ENCODE measurements around the gene BICD1.

BICD1 gene

GRCh38 chr12:32303174-32303549 is 196.5 kb downstream of the BICD1 start:
- Histone ChIP-seq H3K4me1 (ENCODE audit: control insufficient read depth, insufficient read depth, low read length, poor library complexity, severe bottlenecking) (no peaks in the 10 kb centered on the region), H3K27me3 (replicated peaks; ENCODE audit: control insufficient read depth, insufficient read depth, low read length, poor library complexity, severe bottlenecking) (no peaks in the 10 kb centered on the region), H3K36me3 (ENCODE audit: control insufficient read depth, insufficient read depth, low read length) (no peaks in the 10 kb centered on the region), H3K9me3 (ENCODE audit: control insufficient read depth, low read length) (no peaks in the 10 kb centered on the region), H3K27ac (ENCODE audit: insufficient read depth, low read length, poor library complexity, severe bottlenecking) (no peak overlapping the region), H3K4me3 (ENCODE audit: insufficient read depth, low read depth, low read length, poor library complexity, severe bottlenecking) (no peak overlapping the region)
- no peak for DNase-seq

- H3K36me3 ChIP-seq (ENCODE audit: control insufficient read depth, insufficient read depth, low read length) = no peaks in the 10 kb centered on the region
- no peak overlapping the region for H3K4me3 ChIP-seq (ENCODE audit: insufficient read depth, low read depth, low read length, poor library complexity, severe bottlenecking)
- H3K27me3 ChIP-seq (replicated peaks; ENCODE audit: control insufficient read depth, insufficient read depth, low read length, poor library complexity, severe bottlenecking) = no peaks in the 10 kb centered on the region
- H3K27ac ChIP-seq (ENCODE audit: insufficient read depth, low read length, poor library complexity, severe bottlenecking) = no peak overlapping the region
- H3K4me1 ChIP-seq (ENCODE audit: control insufficient read depth, insufficient read depth, low read length, poor library complexity, severe bottlenecking) = no peaks in the 10 kb centered on the region
- no peak for DNase-seq
- no peaks in the 10 kb centered on the region for H3K9me3 ChIP-seq (ENCODE audit: control insufficient read depth, low read length)
Observed at GRCh38 chr12:32305163-32305562, 198.5 kb downstream of the BICD1 start.

GRCh38 chr12:32307326-32307725 is 200.7 kb downstream of the BICD1 start:
- no peak for DNase-seq
- H3K36me3 ChIP-seq (ENCODE audit: control insufficient read depth, insufficient read depth, low read length) = no peaks in the 10 kb centered on the region
- H3K27me3 ChIP-seq (replicated peaks; ENCODE audit: control insufficient read depth, insufficient read depth, low read length, poor library complexity, severe bottlenecking) = no peaks in the 10 kb centered on the region
- no peaks in the 10 kb centered on the region for H3K4me1 ChIP-seq (ENCODE audit: control insufficient read depth, insufficient read depth, low read length, poor library complexity, severe bottlenecking)
- H3K9me3 ChIP-seq (ENCODE audit: control insufficient read depth, low read length) = no peaks in the 10 kb centered on the region
- no peak overlapping the region for H3K27ac ChIP-seq (ENCODE audit: insufficient read depth, low read length, poor library complexity, severe bottlenecking)
- H3K4me3 ChIP-seq (ENCODE audit: insufficient read depth, low read depth, low read length, poor library complexity, severe bottlenecking) = no peak overlapping the region

- no peaks in the 10 kb centered on the region for H3K27me3 ChIP-seq (replicated peaks; ENCODE audit: control insufficient read depth, insufficient read depth, low read length, poor library complexity, severe bottlenecking)
- no peaks in the 10 kb centered on the region for H3K9me3 ChIP-seq (ENCODE audit: control insufficient read depth, low read length)
- no peak for DNase-seq
- no peak overlapping the region for H3K27ac ChIP-seq (ENCODE audit: insufficient read depth, low read length, poor library complexity, severe bottlenecking)
- no peaks in the 10 kb centered on the region for H3K4me1 ChIP-seq (ENCODE audit: control insufficient read depth, insufficient read depth, low read length, poor library complexity, severe bottlenecking)
- H3K4me3 ChIP-seq (ENCODE audit: insufficient read depth, low read depth, low read length, poor library complexity, severe bottlenecking) = no peak overlapping the region
- H3K36me3 ChIP-seq (ENCODE audit: control insufficient read depth, insufficient read depth, low read length) = no peaks in the 10 kb centered on the region
Observed at GRCh38 chr12:32309811-32310736, 203.4 kb downstream of the BICD1 start.

DNA sequence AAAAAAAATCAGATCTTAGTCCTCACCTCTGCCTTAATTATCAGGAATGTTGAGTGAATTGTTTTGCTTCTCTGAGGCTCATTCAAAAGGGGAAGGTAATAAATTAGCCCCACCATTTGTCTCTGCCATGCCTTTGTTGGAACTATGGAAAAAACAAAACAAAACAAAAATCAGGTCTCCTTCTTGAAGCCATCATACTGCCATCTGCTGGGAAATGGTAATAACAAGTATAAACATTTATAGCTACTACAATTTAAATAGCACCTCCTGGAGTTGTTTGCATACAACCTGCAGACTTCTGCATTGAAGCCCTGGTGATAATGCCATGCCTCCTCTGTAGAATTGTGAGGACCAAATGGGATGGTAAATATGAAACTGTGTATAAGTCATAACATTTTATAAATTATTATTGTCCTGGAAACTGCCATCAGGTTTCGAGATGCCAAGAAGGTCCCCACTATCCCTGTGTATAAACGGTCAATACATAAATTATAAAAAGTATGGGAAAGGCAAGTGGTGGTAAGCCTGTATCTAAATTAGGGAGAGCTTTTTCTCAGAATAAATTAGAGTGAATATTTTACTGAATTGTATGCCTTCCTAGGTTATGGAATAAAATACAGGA is 205.5 kb downstream of the BICD1 start:
- H3K9me3 ChIP-seq (ENCODE audit: control insufficient read depth, low read length) = no peaks in the 10 kb centered on the region
- no peak overlapping the region for H3K4me3 ChIP-seq (ENCODE audit: insufficient read depth, low read depth, low read length, poor library complexity, severe bottlenecking)
- H3K4me1 ChIP-seq (ENCODE audit: control insufficient read depth, insufficient read depth, low read length, poor library complexity, severe bottlenecking) = no peaks in the 10 kb centered on the region
- no peak overlapping the region for H3K27ac ChIP-seq (ENCODE audit: insufficient read depth, low read length, poor library complexity, severe bottlenecking)
- DNase-seq = no peak
- no peaks in the 10 kb centered on the region for H3K36me3 ChIP-seq (ENCODE audit: control insufficient read depth, insufficient read depth, low read length)
- no peaks in the 10 kb centered on the region for H3K27me3 ChIP-seq (replicated peaks; ENCODE audit: control insufficient read depth, insufficient read depth, low read length, poor library complexity, severe bottlenecking)

- Histone ChIP-seq H3K4me1 (ENCODE audit: control insufficient read depth, insufficient read depth, low read length, poor library complexity, severe bottlenecking) (no peaks in the 10 kb centered on the region), H3K36me3 (ENCODE audit: control insufficient read depth, insufficient read depth, low read length) (no peaks in the 10 kb centered on the region), H3K27me3 (replicated peaks; ENCODE audit: control insufficient read depth, insufficient read depth, low read length, poor library complexity, severe bottlenecking) (no peaks in the 10 kb centered on the region), H3K4me3 (ENCODE audit: insufficient read depth, low read depth, low read length, poor library complexity, severe bottlenecking) (no peak overlapping the region), H3K9me3 (ENCODE audit: control insufficient read depth, low read length) (no peaks in the 10 kb centered on the region), H3K27ac (ENCODE audit: insufficient read depth, low read length, poor library complexity, severe bottlenecking) (no peak overlapping the region)
- DNase-seq = no peak
Observed at GRCh38 chr12:32322354-32322753, 215.7 kb downstream of the BICD1 start.

DNA sequence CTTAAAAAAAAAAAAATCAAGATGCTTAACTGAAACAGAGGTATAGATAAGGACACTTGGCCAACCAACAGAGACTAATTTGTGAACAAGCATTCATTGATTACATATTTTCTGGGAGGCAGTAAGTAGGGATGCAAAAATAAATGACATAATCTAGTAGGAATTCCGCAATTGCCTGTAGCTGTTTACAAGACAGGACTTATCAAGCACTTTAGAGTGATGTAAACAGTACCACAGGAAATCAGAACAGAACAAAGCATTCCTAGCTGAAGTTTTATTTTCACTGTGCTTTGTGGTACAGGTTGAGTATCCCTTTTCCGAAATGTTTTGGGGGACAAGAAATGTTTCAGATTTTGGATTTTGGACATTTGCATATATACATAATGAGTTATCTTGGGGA is 224.5 kb downstream of the BICD1 start:
- Histone ChIP-seq H3K9me3 (ENCODE audit: control insufficient read depth, low read length) (no peaks in the 10 kb centered on the region), H3K27me3 (replicated peaks; ENCODE audit: control insufficient read depth, insufficient read depth, low read length, poor library complexity, severe bottlenecking) (no peaks in the 10 kb centered on the region), H3K4me1 (ENCODE audit: control insufficient read depth, insufficient read depth, low read length, poor library complexity, severe bottlenecking) (no peaks in the 10 kb centered on the region), H3K36me3 (ENCODE audit: control insufficient read depth, insufficient read depth, low read length) (no peaks in the 10 kb centered on the region), H3K4me3 (ENCODE audit: insufficient read depth, low read depth, low read length, poor library complexity, severe bottlenecking) (no peak overlapping the region), H3K27ac (ENCODE audit: insufficient read depth, low read length, poor library complexity, severe bottlenecking) (no peak overlapping the region)
- no peak for DNase-seq

DNA sequence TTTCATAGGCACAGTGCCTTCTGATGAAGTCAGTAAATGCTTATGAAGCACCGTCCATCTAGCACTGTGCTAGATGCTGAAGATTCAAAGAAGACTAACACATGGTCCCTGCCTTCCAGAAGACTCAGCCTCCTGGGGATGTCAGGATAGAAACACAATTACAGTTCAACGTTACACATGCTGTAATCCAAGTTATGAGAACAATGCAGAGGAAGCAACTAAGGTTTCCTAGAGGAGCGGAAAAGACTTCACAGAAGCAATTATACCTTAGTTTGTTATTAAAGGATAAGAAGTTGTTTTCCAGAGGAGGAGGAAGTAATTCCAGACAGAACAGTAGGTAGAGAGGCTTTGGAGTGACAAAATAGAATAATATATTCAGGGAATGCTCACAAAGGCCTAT is 225.8 kb downstream of the BICD1 start:
- Histone ChIP-seq H3K36me3 (ENCODE audit: control insufficient read depth, insufficient read depth, low read length) (no peaks in the 10 kb centered on the region), H3K4me3 (ENCODE audit: insufficient read depth, low read depth, low read length, poor library complexity, severe bottlenecking) (no peak overlapping the region), H3K27ac (ENCODE audit: insufficient read depth, low read length, poor library complexity, severe bottlenecking) (no peak overlapping the region), H3K27me3 (replicated peaks; ENCODE audit: control insufficient read depth, insufficient read depth, low read length, poor library complexity, severe bottlenecking) (no peaks in the 10 kb centered on the region), H3K4me1 (ENCODE audit: control insufficient read depth, insufficient read depth, low read length, poor library complexity, severe bottlenecking) (no peaks in the 10 kb centered on the region), H3K9me3 (ENCODE audit: control insufficient read depth, low read length) (no peaks in the 10 kb centered on the region)
- no peak for DNase-seq

- H3K4me1 ChIP-seq (ENCODE audit: control insufficient read depth, insufficient read depth, low read length, poor library complexity, severe bottlenecking) = no peaks in the 10 kb centered on the region
- H3K27ac ChIP-seq (ENCODE audit: insufficient read depth, low read length, poor library complexity, severe bottlenecking) = no peak overlapping the region
- no peak for DNase-seq
- H3K27me3 ChIP-seq (replicated peaks; ENCODE audit: control insufficient read depth, insufficient read depth, low read length, poor library complexity, severe bottlenecking) = no peaks in the 10 kb centered on the region
- H3K36me3 ChIP-seq (ENCODE audit: control insufficient read depth, insufficient read depth, low read length) = peaks cover 9% of the 10 kb centered on the region
- H3K4me3 ChIP-seq (ENCODE audit: insufficient read depth, low read depth, low read length, poor library complexity, severe bottlenecking) = no peak overlapping the region
- H3K9me3 ChIP-seq (ENCODE audit: control insufficient read depth, low read length) = no peaks in the 10 kb centered on the region
Observed at GRCh38 chr12:32334371-32334777, 227.7 kb downstream of the BICD1 start.

DNA sequence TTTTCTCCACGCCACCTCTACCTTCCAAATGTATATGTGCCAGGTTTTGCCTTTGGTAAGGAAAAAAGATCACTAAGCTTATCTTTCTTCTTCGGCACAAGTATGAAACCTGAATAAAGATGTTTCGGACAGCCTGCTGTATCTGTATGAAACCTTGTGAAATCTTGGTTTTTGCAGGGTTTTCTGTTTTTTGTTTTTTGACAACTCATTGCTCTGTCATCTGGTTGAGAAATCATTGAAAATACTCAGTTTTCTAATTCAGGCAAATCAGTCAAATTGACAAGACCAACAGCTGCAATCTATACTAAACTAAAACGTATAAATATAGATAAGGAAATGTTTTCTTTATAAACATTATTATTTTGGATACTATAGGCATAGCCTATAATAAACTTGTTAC is 229.6 kb downstream of the BICD1 start:
- Histone ChIP-seq H3K4me1 (ENCODE audit: control insufficient read depth, insufficient read depth, low read length, poor library complexity, severe bottlenecking) (no peaks in the 10 kb centered on the region), H3K9me3 (ENCODE audit: control insufficient read depth, low read length) (no peaks in the 10 kb centered on the region), H3K4me3 (ENCODE audit: insufficient read depth, low read depth, low read length, poor library complexity, severe bottlenecking) (no peak overlapping the region), H3K27ac (ENCODE audit: insufficient read depth, low read length, poor library complexity, severe bottlenecking) (no peak overlapping the region), H3K27me3 (replicated peaks; ENCODE audit: control insufficient read depth, insufficient read depth, low read length, poor library complexity, severe bottlenecking) (no peaks in the 10 kb centered on the region), H3K36me3 (ENCODE audit: control insufficient read depth, insufficient read depth, low read length) (peaks cover 9% of the 10 kb centered on the region)
- DNase-seq = no peak

Measured in effector memory CD4-positive, alpha-beta T cell (primary cell).